Naive thymus-derived CD4-positive, alpha-beta T cell (primary cell): ENCODE measurements around the gene TMEM176B. TPM values are rescaled to one million over a fixed set of nuclear protein-coding genes. Genes with fewer than 3 reads are reported as not detected.
"Not testable (repeated sequence)": the region's sequence is repeated elsewhere in the genome, so short reads cannot be mapped to it uniquely, and the experiment has no call there.

Source experiments
- ATAC-seq: fragments of 150-1000 bp; cut with Tn5 transposase; 2 replicates; pipeline ENCODE4 v1.10.0; 2021; ENCODE audit warnings: mild to moderate bottlenecking, moderate library complexity
- CTCF ChIA-PET: fragments of 350-600 bp; sonication (Branson Sonifier 250); formaldehyde crosslinking; loops from one replicate; lab custom pipeline; 2021; ENCODE audit warnings: antibody characterized with exemption; lab: Charles Lee
- POLR2A ChIA-PET: fragments of 350-600 bp; sonication (Branson Sonifier 250); formaldehyde crosslinking; loops from one replicate; lab custom pipeline; 2021; ENCODE audit warnings: antibody characterized with exemption, inconsistent platforms; lab: Charles Lee
- DNase-seq, 9 donors: peaks; one replicate each; pipeline versions ENCODE4 v3.0.0 to v3.0.0-alpha.2; 2020 to 2022; ENCODE audit warnings: mixed read lengths in 1 of 9
- H3K27ac ChIP-seq: one replicate; pipeline ENCODE4 v1.7.0; 2013; ENCODE audit warnings: mild to moderate bottlenecking, low read depth, low read length, moderate library complexity
- H3K27me3 ChIP-seq, 2 donors: one replicate each; pipeline ENCODE4 v1.7.0; 2013; ENCODE audit warnings: low read length in 2 of 2, mild to moderate bottlenecking in 2 of 2, moderate library complexity in 2 of 2; ENCODE audit not compliant: control insufficient read depth in 2 of 2, insufficient read depth in 2 of 2
- H3K36me3 ChIP-seq, 3 experiments: 1 replicate in 2 of 3; 2 replicates in 1 of 3; pipeline ENCODE4 v1.7.0; 2013; ENCODE audit warnings: low read length in 3 of 3, mild to moderate bottlenecking in 3 of 3, moderate library complexity in 1 of 3; ENCODE audit not compliant: insufficient read depth in 3 of 3, control insufficient read depth in 2 of 3
- H3K4me1 ChIP-seq, 2 donors: one replicate each; pipeline ENCODE4 v1.7.0; 2013; ENCODE audit warnings: low read length in 2 of 2, mild to moderate bottlenecking in 2 of 2, moderate library complexity in 1 of 2; ENCODE audit not compliant: control insufficient read depth in 2 of 2, insufficient read depth in 2 of 2
- H3K4me3 ChIP-seq: 2 replicates; pipeline ENCODE4 v1.7.0; 2013; ENCODE audit warnings: mild to moderate bottlenecking, low read length
- H3K9me3 ChIP-seq, 3 experiments: 1 replicate in 2 of 3; 2 replicates in 1 of 3; pipeline ENCODE4 v1.7.0; 2013; ENCODE audit warnings: low read length in 3 of 3; ENCODE audit not compliant: control insufficient read depth in 2 of 3
- H3K27ac Mint-ChIP-seq, 9 donors: one replicate each; pipeline ENCODE4 v1.8.0; 2020 to 2022; ENCODE audit warnings: mixed read lengths in 9 of 9, mild to moderate bottlenecking in 8 of 9, moderate library complexity in 5 of 9, inconsistent platforms in 2 of 9
- H3K27me3 Mint-ChIP-seq, 5 donors: one replicate each; pipeline ENCODE4 v1.8.0; 2021 to 2022; ENCODE audit warnings: mixed read lengths in 5 of 5, mild to moderate bottlenecking in 1 of 5
- H3K36me3 Mint-ChIP-seq, 5 donors: one replicate each; pipeline ENCODE4 v1.8.0; 2020 to 2022; ENCODE audit warnings: mixed read lengths in 5 of 5, mild to moderate bottlenecking in 3 of 5, inconsistent platforms in 1 of 5
- H3K4me1 Mint-ChIP-seq, 7 donors: one replicate each; pipeline ENCODE4 v1.8.0; 2020 to 2022; ENCODE audit warnings: mixed read lengths in 7 of 7, mild to moderate bottlenecking in 3 of 7, inconsistent platforms in 1 of 7
- H3K4me3 Mint-ChIP-seq, 10 donors: one replicate each; pipeline ENCODE4 v1.8.0; 2020 to 2022; ENCODE audit warnings: mild to moderate bottlenecking in 10 of 10, mixed read lengths in 10 of 10, moderate library complexity in 6 of 10, inconsistent platforms in 2 of 10
- H3K9me3 Mint-ChIP-seq, 11 donors: one replicate each; pipeline ENCODE4 v1.8.0; 2020 to 2022; ENCODE audit warnings: mixed read lengths in 11 of 11, mild to moderate bottlenecking in 4 of 11, inconsistent platforms in 1 of 11, moderate library complexity in 1 of 11
- intact Hi-C, 2 donors: fragments of 100-400 bp; cut with micrococcal nuclease; formaldehyde crosslinking; loops; one replicate each; pipeline ENCODE4 v1.15.1; 2023
- polyA plus RNA-seq, 2 donors: library from polyadenylated mRNA; unstranded; fragments of 300-500 nt; fragmentation: Illumina TruSeq; gene quantifications; one replicate each; pipeline ENCODE4 v1.2.3, GENCODE V29; 2021
- total RNA-seq, 6 experiments: library from RNA in 5 of 6; stranded (reverse) in 5 of 6; gene quantifications; 1 replicate in 5 of 6; 2 replicates in 1 of 6; pipeline ENCODE4 v1.2.3 and lab custom pipeline; 2021 to 2026

The TMEM176B gene
- total and polyA plus RNA-seq, 7 experiments from 2014 or later: 0.53 to 7.1 (median 2.4) TPM; not detected in 3

GRCh38 chr7:150807616-150808438, 7.7 kb upstream of the TMEM176B start:
- peaks cover 0 to 26% (median 13%) of the 10 kb centered on the region in 11 donors for H3K9me3 Mint-ChIP-seq
- H3K27me3 Mint-ChIP-seq: peaks cover 32 to 80% (median 48%) of the 10 kb centered on the region in 5 donors
- intact Hi-C loops, H3K4me1 ChIP-seq, H3K36me3 ChIP-seq, H3K27me3 ChIP-seq, H3K27ac ChIP-seq, H3K27ac Mint-ChIP-seq, H3K36me3 Mint-ChIP-seq, POLR2A ChIA-PET, CTCF ChIA-PET, ATAC-seq, H3K4me1 Mint-ChIP-seq, DNase-seq, H3K4me3 ChIP-seq, H3K4me3 Mint-ChIP-seq: not testable (repeated sequence)
- H3K9me3 ChIP-seq: peaks cover 0 to 11% (median 10%) of the 10 kb centered on the region in 3 experiments

- Mint-ChIP-seq H3K9me3 (peaks cover 0 to 26% (median 13%) of the 10 kb centered on the region in 11 donors), H3K4me3 (no peak overlapping the region), H3K27ac (no peak overlapping the region), H3K36me3 (peaks cover 0 to 4% (median 3%) of the 10 kb centered on the region in 5 donors), H3K27me3 (peaks cover 39 to 79% (median 47%) of the 10 kb centered on the region in 5 donors), H3K4me1 (peaks cover 0 to 6% (median 2%) of the 10 kb centered on the region in 7 donors)
- peaks cover 0 to 11% (median 10%) of the 10 kb centered on the region in 3 experiments for H3K9me3 ChIP-seq
- no peak for DNase-seq
- H3K36me3 ChIP-seq: no peaks in the 10 kb centered on the region
- no peak overlapping the region for H3K4me3 ChIP-seq
- ChIA-PET POLR2A (no interaction called here), CTCF (no interaction called here)
- intact Hi-C loops: no loop called here
- H3K4me1 ChIP-seq: no peaks in the 10 kb centered on the region
- H3K27ac ChIP-seq: no peak overlapping the region
- H3K27me3 ChIP-seq: peaks cover 0 to 2% of the 10 kb centered on the region in 2 donors
- no peak for ATAC-seq
Measured at GRCh38 chr7:150806863-150807262, 6.7 kb upstream of the TMEM176B start.

GRCh38 chr7:150806454-150806853, 6.3 kb upstream of the TMEM176B start:
- intact Hi-C loops: no loop called here
- DNase-seq (no peak), ATAC-seq (no peak)
- Mint-ChIP-seq H3K4me1 (peaks cover 0 to 9% (median 5%) of the 10 kb centered on the region in 7 donors), H3K9me3 (peaks cover 0 to 26% (median 10%) of the 10 kb centered on the region in 11 donors), H3K4me3 (no peak overlapping the region), H3K27ac (no peak overlapping the region), H3K27me3 (peaks cover 43 to 79% (median 45%) of the 10 kb centered on the region in 5 donors), H3K36me3 (peaks cover 0 to 4% (median 0%) of the 10 kb centered on the region in 5 donors)
- Histone ChIP-seq H3K9me3 (peaks cover 0 to 11% (median 10%) of the 10 kb centered on the region in 3 experiments), H3K27ac (no peak overlapping the region), H3K27me3 (peaks cover 0 to 6% of the 10 kb centered on the region in 2 donors), H3K4me1 (peaks cover 0 to 3% of the 10 kb centered on the region in 2 donors), H3K36me3 (no peaks in the 10 kb centered on the region), H3K4me3 (no peak overlapping the region)
- ChIA-PET CTCF (no interaction called here), POLR2A (no interaction called here)

DNA sequence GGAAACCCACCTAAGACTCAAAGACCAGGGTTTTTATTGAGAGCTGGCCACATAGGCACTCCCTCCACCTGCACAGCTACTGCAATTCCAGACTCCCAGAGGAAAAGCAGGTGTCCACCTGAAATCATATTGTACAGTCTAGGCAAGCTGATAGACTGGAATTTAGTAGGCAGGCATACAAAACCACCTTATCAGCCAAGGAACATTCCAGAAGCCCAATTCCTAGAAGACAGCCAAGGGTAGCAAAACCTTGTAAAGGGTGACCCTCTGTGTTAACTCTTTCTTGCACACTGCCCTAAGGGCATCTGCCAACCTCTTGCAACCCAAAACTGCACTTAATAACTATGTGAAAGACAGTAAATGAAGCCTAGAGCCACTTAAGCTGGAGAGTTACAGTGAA, 5.7 kb upstream of the TMEM176B start:
- no peak for ATAC-seq
- Mint-ChIP-seq H3K36me3 (peaks cover 0 to 4% (median 0%) of the 10 kb centered on the region in 5 donors), H3K4me1 (peaks cover 0 to 13% (median 10%) of the 10 kb centered on the region in 7 donors), H3K27me3 (peaks cover 41 to 79% (median 51%) of the 10 kb centered on the region in 5 donors), H3K27ac (no peak overlapping the region), H3K9me3 (peaks cover 0 to 26% (median 10%) of the 10 kb centered on the region in 11 donors), H3K4me3 (no peak overlapping the region)
- intact Hi-C loops: no loop called here
- H3K27ac ChIP-seq: no peak overlapping the region
- ChIA-PET POLR2A (no interaction called here), CTCF (no interaction called here)
- no peak overlapping the region for H3K4me3 ChIP-seq
- peaks cover 0 to 11% (median 10%) of the 10 kb centered on the region in 3 experiments for H3K9me3 ChIP-seq
- no peak for DNase-seq
- peaks cover 0 to 11% of the 10 kb centered on the region in 2 donors for H3K27me3 ChIP-seq
- no peaks in the 10 kb centered on the region for H3K36me3 ChIP-seq
- H3K4me1 ChIP-seq: peaks cover 0 to 9% of the 10 kb centered on the region in 2 donors

DNA sequence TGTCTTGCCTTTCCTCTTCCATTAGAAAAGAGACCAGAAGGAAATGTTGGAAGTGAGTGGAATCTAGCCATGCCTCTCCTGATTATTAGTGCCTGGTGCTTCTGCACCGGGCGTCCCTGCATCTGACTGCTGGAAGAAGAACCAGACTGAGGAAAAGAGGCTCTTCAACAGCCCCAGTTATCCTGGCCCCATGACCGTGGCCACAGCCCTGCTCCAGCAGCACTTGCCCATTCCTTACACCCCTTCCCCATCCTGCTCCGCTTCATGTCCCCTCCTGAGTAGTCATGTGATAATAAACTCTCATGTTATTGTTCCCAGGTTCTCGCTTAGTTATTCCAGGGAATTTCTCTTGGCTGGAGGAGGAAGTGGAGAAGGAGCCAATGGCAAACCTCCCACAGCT, 4.6 kb upstream of the TMEM176B start:
- Mint-ChIP-seq H3K27me3 (peaks cover 34 to 73% (median 47%) of the 10 kb centered on the region in 5 donors), H3K9me3 (peaks cover 0 to 26% (median 10%) of the 10 kb centered on the region in 11 donors), H3K4me1 (peaks cover 0 to 13% (median 10%) of the 10 kb centered on the region in 7 donors), H3K27ac (no peak overlapping the region), H3K4me3 (no peak overlapping the region), H3K36me3 (peaks cover 0 to 4% (median 0%) of the 10 kb centered on the region in 5 donors)
- H3K9me3 ChIP-seq: peaks cover 0 to 11% (median 10%) of the 10 kb centered on the region in 3 experiments
- peaks cover 0 to 15% of the 10 kb centered on the region in 2 donors for H3K4me1 ChIP-seq
- POLR2A ChIA-PET: no interaction called here
- no peaks in the 10 kb centered on the region for H3K36me3 ChIP-seq
- ATAC-seq (no peak), DNase-seq (no peak)
- no peak overlapping the region for H3K27ac ChIP-seq
- intact Hi-C loops: no loop called here
- peaks cover 0 to 11% of the 10 kb centered on the region in 2 donors for H3K27me3 ChIP-seq
- no peak overlapping the region for H3K4me3 ChIP-seq
- CTCF ChIA-PET: interaction anchor here (0.5 kb wide), 1 partner anchor 31 kb away, joined by 4 read pairs; no protein-coding TSS in a partner anchor

DNA sequence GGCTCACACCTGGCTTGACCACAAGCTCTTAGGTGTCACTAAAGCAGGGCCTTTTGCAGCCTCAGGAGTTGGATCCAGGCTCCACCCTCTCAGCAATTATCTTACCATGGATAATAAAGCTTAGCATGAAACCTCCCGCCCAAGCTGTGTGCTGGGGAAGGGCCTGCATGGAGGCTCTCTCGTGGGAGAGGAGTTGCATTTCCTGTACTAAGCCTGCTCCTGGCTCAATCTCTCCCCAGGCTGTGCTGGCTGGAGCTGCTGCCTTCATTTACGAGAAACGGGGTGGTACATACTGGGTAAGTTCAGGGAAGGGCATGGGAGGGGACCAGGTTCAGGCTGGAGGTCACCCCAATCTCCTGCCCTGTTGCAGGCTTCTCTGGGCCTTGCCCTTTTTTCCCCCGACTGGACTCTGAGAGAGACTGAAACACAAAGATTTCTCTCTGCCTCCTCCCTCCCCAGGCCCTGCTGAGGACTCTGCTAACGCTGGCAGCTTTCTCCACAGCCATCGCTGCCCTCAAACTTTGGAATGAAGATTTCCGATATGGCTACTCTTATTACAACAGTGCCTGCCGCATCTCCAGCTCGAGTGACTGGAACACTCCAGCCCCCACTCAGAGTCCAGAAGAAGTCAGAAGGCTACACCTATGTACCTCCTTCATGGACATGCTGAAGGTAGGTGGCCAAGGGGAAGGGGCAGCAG, 3.1 kb upstream of the TMEM176B start:
- Histone ChIP-seq H3K36me3 (no peaks in the 10 kb centered on the region), H3K4me1 (peaks cover 0 to 15% of the 10 kb centered on the region in 2 donors), H3K4me3 (no peak overlapping the region), H3K27ac (no peak overlapping the region), H3K27me3 (peaks cover 0 to 14% of the 10 kb centered on the region in 2 donors), H3K9me3 (peaks cover 0 to 11% (median 10%) of the 10 kb centered on the region in 3 experiments)
- Mint-ChIP-seq H3K27me3 (peaks cover 38 to 76% (median 49%) of the 10 kb centered on the region in 5 donors), H3K4me3 (no peak overlapping the region), H3K4me1 (peaks cover 0 to 19% (median 11%) of the 10 kb centered on the region in 7 donors), H3K27ac (no peak overlapping the region), H3K9me3 (peaks cover 0 to 32% (median 12%) of the 10 kb centered on the region in 11 donors), H3K36me3 (peaks cover 0 to 5% (median 0%) of the 10 kb centered on the region in 5 donors)
- DNase-seq (no peak), ATAC-seq (no peak)
- ChIA-PET CTCF (no interaction called here), POLR2A (no interaction called here)
- intact Hi-C loops: no loop called here
